DOHH2 (cell line): Measurements from ENCODE around the gene RNF44.

Source experiments
- H3F3A ChIP-seq: fragments of 200-600 bp; sonication (generic), shearing (Covaris generic); 2 replicates; pipeline ENCODE4 v1.6.0; 2016; ENCODE audit warnings: antibody characterized with exemption, mild to moderate bottlenecking; ENCODE audit not compliant: control insufficient read depth, insufficient read depth
- H3K27ac ChIP-seq: fragments of 200-600 bp; sonication (generic); 2 replicates; pipeline ENCODE4 v1.5.1; 2014; ENCODE audit warnings: low read depth, mild to moderate bottlenecking, low read length, moderate library complexity
- H3K27me3 ChIP-seq: fragments of 200-600 bp; sonication (generic); 2 replicates; pipeline ENCODE4 v1.6.1; 2014; ENCODE audit warnings: mild to moderate bottlenecking, low read length, mixed read lengths; ENCODE audit not compliant: control insufficient read depth
- H3K36me3 ChIP-seq: fragments of 200-600 bp; sonication (generic); 2 replicates; pipeline ENCODE4 v1.6.1; 2014; ENCODE audit warnings: mild to moderate bottlenecking, low read length, moderate library complexity, mixed read lengths; ENCODE audit not compliant: control insufficient read depth
- H3K4me1 ChIP-seq: fragments of 200-600 bp; sonication (generic); 2 replicates; pipeline ENCODE4 v1.6.1; 2014; ENCODE audit warnings: mild to moderate bottlenecking, low read length, mixed read lengths; ENCODE audit not compliant: control insufficient read depth
- H3K4me2 ChIP-seq: fragments of 200-600 bp; sonication (generic); 2 replicates; pipeline ENCODE4 v1.6.0; 2014; ENCODE audit warnings: mild to moderate bottlenecking, low read length, moderate library complexity
- H3K4me3 ChIP-seq: fragments of 200-600 bp; sonication (generic); 2 replicates; pipeline ENCODE4 v1.5.1; 2014; ENCODE audit warnings: mild to moderate bottlenecking, low read length, mixed read lengths
- H3K79me2 ChIP-seq: fragments of 200-600 bp; sonication (generic); 2 replicates; pipeline ENCODE4 v1.6.1; 2014; ENCODE audit warnings: mild to moderate bottlenecking, low read length, mixed read lengths; ENCODE audit not compliant: control insufficient read depth
- H3K9me2 ChIP-seq: fragments of 200-600 bp; sonication (generic); replicated peaks from 2 replicates; pipeline ENCODE4 v1.6.1; 2014; ENCODE audit warnings: mild to moderate bottlenecking, low read length, mixed read lengths; ENCODE audit not compliant: control insufficient read depth
- H3K9me3 ChIP-seq: fragments of 200-600 bp; sonication (generic); 2 replicates; pipeline ENCODE4 v1.6.1; 2014; ENCODE audit warnings: antibody characterized with exemption, low read length, mixed read lengths; ENCODE audit not compliant: control insufficient read depth, insufficient read depth
- H4K20me1 ChIP-seq: fragments of 200-600 bp; sonication (generic); 2 replicates; pipeline ENCODE4 v1.6.0; 2014; ENCODE audit warnings: low read depth, mild to moderate bottlenecking, antibody characterized with exemption, low read length, moderate library complexity; ENCODE audit not compliant: control insufficient read depth, insufficient read depth
- EZH2phosphoT487 ChIP-seq: fragments of 200-600 bp; sonication (generic); IDR thresholded peaks from 2 replicates; pipeline ENCODE4 v1.6.1; 2017; ENCODE audit warnings: borderline replicate concordance, mild to moderate bottlenecking, antibody characterized with exemption, low read length, moderate library complexity, mixed read lengths
- TF ChIP-seq, protein P1 (sequence below): fragments of 200-600 bp; sonication (generic); IDR thresholded peaks from one replicate; pipeline ENCODE4 v1.5.1; 2014; ENCODE audit warnings: antibody characterized with exemption, mild to moderate bottlenecking, low read depth, low read length; ENCODE audit not compliant: poor library complexity, severe bottlenecking

Gene RNF44

DNA sequence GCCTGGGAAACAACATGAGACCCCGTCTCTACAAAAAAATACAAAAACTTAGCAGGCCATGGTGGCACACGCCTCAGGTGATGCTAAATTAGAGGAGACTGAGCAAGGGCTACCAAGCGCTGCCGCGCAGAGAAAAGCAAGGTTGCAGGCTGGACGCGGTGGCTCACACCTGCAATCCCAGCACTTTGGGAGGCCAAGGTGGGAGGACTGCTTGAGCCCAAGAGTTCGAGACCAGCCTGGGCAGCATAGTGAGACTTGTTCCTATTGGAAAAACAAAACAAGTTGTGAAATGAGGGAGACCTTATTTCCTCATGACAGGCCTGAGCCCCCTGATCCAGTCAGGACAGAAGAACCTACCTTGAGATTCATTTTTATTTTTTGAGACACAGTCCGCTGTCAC is 11.5 kb downstream of the RNF44 start:
- Histone ChIP-seq H3K27ac (no peak overlapping the region), H3K9me2 (no peaks in the 10 kb centered on the region), H4K20me1 (peaks cover 4% of the 10 kb centered on the region; the same call in 1 of the 2 replicates), H3K4me2 (no peak overlapping the region), H3K4me3 (no peak overlapping the region), H3K9me3 (no peaks in the 10 kb centered on the region), H3K27me3 (no peaks in the 10 kb centered on the region), H3K4me1 (peaks cover 69% of the 10 kb centered on the region), H3K36me3 (peaks cover 39% of the 10 kb centered on the region), H3F3A (peaks cover 25% of the 10 kb centered on the region), H3K79me2 (no peaks in the 10 kb centered on the region)
- no peak for TF ChIP-seq EZH2phosphoT487
- TF ChIP-seq, protein P1, sequence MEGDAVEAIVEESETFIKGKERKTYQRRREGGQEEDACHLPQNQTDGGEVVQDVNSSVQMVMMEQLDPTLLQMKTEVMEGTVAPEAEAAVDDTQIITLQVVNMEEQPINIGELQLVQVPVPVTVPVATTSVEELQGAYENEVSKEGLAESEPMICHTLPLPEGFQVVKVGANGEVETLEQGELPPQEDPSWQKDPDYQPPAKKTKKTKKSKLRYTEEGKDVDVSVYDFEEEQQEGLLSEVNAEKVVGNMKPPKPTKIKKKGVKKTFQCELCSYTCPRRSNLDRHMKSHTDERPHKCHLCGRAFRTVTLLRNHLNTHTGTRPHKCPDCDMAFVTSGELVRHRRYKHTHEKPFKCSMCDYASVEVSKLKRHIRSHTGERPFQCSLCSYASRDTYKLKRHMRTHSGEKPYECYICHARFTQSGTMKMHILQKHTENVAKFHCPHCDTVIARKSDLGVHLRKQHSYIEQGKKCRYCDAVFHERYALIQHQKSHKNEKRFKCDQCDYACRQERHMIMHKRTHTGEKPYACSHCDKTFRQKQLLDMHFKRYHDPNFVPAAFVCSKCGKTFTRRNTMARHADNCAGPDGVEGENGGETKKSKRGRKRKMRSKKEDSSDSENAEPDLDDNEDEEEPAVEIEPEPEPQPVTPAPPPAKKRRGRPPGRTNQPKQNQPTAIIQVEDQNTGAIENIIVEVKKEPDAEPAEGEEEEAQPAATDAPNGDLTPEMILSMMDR = no peak

DNA sequence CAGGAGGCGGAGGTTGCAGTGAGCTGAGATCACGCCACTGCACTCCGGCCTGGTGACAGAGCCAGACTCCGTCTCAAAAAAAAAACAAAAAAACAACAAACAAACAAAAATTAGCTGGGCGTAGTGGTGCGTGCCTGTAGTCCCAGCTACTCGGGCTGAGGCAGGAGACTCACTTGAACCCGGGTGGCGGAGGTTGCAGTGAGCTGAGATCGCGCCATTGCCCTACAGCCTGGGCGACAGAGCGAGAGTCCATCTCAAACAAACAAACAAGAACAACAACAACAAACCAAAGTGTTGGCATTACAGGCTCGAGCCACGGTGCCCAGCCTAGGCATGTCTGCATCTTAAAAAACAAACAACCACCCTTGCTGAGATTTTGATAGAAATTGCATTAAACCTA is 12.2 kb downstream of the RNF44 start:
- Histone ChIP-seq H3F3A (peaks cover 25% of the 10 kb centered on the region), H3K4me1 (peaks cover 62% of the 10 kb centered on the region), H3K27ac (no peak overlapping the region), H3K36me3 (peaks cover 34% of the 10 kb centered on the region), H3K27me3 (no peaks in the 10 kb centered on the region), H3K9me3 (no peaks in the 10 kb centered on the region), H3K4me3 (no peak overlapping the region), H3K4me2 (no peak overlapping the region), H3K79me2 (no peaks in the 10 kb centered on the region), H4K20me1 (peaks cover 4% of the 10 kb centered on the region; the same call in 1 of the 2 replicates), H3K9me2 (no peaks in the 10 kb centered on the region)
- TF ChIP-seq, protein P1 = no peak
- no peak for TF ChIP-seq EZH2phosphoT487

DNA sequence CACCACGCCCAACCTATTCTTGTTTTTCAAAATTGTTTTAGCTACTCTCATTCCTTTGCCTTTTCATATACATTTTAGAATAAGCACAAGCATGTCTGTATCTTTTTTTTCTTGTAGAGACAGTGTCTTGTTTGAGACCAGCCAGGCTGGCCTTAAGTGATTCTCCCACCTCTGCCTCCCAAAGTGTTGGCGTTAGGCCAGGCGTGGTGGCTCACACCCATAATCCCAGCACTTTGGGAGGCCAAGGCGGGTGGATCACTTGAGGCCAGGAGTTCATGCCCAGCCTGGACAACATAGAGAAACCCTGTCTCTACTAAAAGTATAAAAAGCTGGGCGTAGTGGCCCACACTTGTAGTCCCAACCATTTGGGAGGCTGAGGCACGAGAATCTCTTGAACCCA is 13.1 kb downstream of the RNF44 start:
- Histone ChIP-seq H3K27me3 (no peaks in the 10 kb centered on the region), H3K4me3 (no peak overlapping the region), H3K9me3 (no peaks in the 10 kb centered on the region), H3K9me2 (no peaks in the 10 kb centered on the region), H3K4me1 (peaks cover 55% of the 10 kb centered on the region), H4K20me1 (no peaks in the 10 kb centered on the region), H3K27ac (no peak overlapping the region), H3K4me2 (no peak overlapping the region), H3K79me2 (no peaks in the 10 kb centered on the region), H3K36me3 (peaks cover 27% of the 10 kb centered on the region), H3F3A (peaks cover 20% of the 10 kb centered on the region)
- TF ChIP-seq EZH2phosphoT487 = no peak
- TF ChIP-seq, protein P1 = no peak
